ENCODE data around the gene NAPB. TPM values are rescaled to one million over a fixed set of nuclear protein-coding genes. Genes with fewer than 3 reads are reported as not detected.

NAPB gene
- total RNA-seq, 4 donors from 2014 or later = 9.0 to 23.6 (median 16.9) TPM

DNA sequence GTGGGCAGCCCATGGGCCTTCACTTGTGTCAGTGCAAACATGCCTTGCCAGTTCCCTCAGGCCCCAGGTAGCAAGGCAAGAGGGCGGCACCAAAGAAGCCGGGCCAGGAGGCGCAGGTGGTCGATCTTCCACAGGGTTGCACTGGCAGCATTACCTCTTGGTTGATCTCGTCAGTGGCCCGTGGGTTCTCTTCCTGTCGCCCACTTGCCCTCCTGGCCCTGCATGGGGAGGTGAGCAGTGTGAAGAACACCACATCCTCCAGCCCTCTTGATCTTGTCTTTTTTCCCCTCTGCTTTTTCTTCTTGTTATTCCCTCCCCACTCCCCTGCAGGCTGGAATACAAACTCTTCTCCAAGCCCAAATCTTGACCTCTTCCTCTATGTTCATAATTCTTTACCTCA, 34.4 kb upstream of the NAPB start:
- DNase-seq = no peak
- Histone ChIP-seq H3K9me3 (no peaks in the 10 kb centered on the region), H3K27me3 (no peaks in the 10 kb centered on the region), H3K4me1 (no peaks in the 10 kb centered on the region), H3K4me3 (no peak overlapping the region), H3K27ac (no peak overlapping the region), H3K36me3 (no peaks in the 10 kb centered on the region)
- TF ChIP-seq, protein P1, sequence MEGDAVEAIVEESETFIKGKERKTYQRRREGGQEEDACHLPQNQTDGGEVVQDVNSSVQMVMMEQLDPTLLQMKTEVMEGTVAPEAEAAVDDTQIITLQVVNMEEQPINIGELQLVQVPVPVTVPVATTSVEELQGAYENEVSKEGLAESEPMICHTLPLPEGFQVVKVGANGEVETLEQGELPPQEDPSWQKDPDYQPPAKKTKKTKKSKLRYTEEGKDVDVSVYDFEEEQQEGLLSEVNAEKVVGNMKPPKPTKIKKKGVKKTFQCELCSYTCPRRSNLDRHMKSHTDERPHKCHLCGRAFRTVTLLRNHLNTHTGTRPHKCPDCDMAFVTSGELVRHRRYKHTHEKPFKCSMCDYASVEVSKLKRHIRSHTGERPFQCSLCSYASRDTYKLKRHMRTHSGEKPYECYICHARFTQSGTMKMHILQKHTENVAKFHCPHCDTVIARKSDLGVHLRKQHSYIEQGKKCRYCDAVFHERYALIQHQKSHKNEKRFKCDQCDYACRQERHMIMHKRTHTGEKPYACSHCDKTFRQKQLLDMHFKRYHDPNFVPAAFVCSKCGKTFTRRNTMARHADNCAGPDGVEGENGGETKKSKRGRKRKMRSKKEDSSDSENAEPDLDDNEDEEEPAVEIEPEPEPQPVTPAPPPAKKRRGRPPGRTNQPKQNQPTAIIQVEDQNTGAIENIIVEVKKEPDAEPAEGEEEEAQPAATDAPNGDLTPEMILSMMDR (IDR thresholded peaks at IDR 0.05) = no peak
- TF ChIP-seq POLR2A (IDR thresholded peaks at IDR 0.05) = no peak
- intact Hi-C loops (cut with DNase I; ENCODE audit: low total_unique reads) = no loop called here

DNA sequence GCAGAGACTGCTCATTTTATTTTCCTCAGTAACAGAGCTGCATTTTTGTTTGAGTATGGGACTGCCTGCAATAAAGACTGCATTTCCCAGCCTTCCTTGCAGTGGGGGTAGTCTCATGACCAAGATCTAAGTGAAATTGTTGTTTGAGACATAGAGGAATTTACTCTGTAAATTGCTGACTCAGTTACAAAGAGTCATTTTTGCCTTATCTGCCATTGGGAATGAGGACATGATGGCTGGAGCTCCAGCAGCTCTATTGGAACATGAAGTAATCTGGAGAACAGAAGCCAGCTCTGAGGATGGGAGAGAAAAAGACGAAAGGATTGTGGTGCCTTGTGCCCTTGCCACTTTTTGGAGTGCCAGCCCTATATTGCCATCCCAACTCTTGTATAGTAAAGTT, 33.5 kb upstream of the NAPB start:
- H3K27ac ChIP-seq = no peak overlapping the region
- no peaks in the 10 kb centered on the region for H3K36me3 ChIP-seq
- H3K27me3 ChIP-seq = no peaks in the 10 kb centered on the region
- TF ChIP-seq POLR2A (IDR thresholded peaks at IDR 0.05) = no peak
- TF ChIP-seq, protein P1 (IDR thresholded peaks at IDR 0.05) = no peak
- H3K4me3 ChIP-seq = no peak overlapping the region
- H3K4me1 ChIP-seq = no peaks in the 10 kb centered on the region
- intact Hi-C loops (cut with DNase I; ENCODE audit: low total_unique reads) = no loop called here
- DNase-seq = no peak
- H3K9me3 ChIP-seq = no peaks in the 10 kb centered on the region

DNA sequence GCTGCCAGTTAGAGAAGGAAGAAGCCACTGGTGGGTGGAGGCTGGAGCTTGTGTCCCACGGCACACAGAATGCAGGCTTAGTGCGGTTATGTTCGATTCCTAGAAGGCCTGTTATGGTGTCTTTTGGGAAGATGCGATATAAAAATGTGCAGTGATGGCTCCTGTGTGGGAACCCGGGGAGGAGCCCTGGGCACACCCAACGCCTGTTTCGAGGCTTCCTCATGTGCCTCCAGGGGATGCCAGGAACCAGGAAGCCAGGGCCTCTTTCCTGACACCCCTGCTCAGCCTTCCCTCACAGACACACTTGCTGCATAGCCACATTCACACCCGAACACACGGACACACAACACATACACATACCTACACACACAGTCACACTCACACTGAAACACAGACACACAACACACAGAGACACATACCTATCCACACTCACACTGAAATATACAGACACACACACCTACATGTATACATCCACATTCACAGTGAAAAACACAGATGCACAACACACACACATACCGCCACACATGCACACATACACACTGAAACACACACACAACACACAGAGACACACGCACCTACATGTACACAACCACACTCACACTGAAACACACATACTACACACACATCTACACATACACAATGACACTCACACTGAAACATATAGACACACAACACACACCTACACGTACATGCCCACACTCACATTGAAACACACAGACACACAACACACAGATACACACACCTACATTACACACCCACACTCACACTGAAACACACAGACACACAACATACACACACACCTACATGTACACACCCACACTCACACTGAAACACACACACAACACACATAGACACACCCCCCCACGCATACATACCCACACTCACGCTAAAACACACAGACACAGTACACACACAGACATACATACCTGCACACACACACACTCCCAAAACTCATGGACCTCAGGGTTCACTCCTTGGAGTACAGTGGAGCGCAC, 32.6 kb upstream of the NAPB start:
- intact Hi-C loops (cut with DNase I; ENCODE audit: low total_unique reads) = no loop called here

DNA sequence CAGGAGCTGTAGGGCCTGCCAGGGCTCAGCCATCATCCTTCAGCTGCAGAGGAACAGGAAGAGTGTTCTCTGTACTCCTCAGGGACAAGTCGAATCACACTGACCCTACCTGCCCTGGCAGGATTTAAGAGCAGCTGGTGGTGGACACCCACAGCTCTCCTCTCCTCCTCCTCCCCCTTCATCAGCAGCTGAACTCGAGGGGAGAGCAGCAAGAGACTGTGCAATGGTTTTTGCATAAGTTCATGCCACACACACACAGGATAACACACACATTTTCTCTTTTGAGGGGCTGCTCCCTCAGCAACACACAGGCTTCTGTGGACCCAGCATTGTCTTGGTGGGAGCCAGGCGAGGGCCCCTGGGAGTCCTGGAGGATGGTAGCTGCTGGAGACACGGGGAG, 31.5 kb upstream of the NAPB start, which contains the start of gene CST11:
CST11 (minus strand) TSS at position 101 of the 400 bp plus-strand sequence; CDS start at position 36, 65 bp downstream.
- Histone ChIP-seq H3K27ac (no peak within 1 kb of the TSS), H3K36me3 (no peaks in the 10 kb centered on the region), H3K9me3 (no peaks in the 10 kb centered on the region), H3K4me3 (no peak within 1 kb of the TSS), H3K4me1 (no peaks in the 10 kb centered on the region), H3K27me3 (no peaks in the 10 kb centered on the region)
- intact Hi-C loops (cut with DNase I; ENCODE audit: low total_unique reads) = no loop called here
- DNase-seq = no peak
- no peak for TF ChIP-seq POLR2A (IDR thresholded peaks at IDR 0.05)
- TF ChIP-seq, protein P1 (IDR thresholded peaks at IDR 0.05) = no peak

More for the DNA sequence above, 32.6 kb upstream of the NAPB start:
- no peaks in the 10 kb centered on the region for H3K36me3 ChIP-seq
- H3K9me3 ChIP-seq = no peaks in the 10 kb centered on the region
- TF ChIP-seq POLR2A (IDR thresholded peaks at IDR 0.05) = no peak
- TF ChIP-seq, protein P1 (IDR thresholded peaks at IDR 0.05) = no peak
- no peak overlapping the region for H3K27ac ChIP-seq
- H3K27me3 ChIP-seq = no peaks in the 10 kb centered on the region
- no peak for DNase-seq
- no peak overlapping the region for H3K4me3 ChIP-seq
- H3K4me1 ChIP-seq = no peaks in the 10 kb centered on the region

DNA sequence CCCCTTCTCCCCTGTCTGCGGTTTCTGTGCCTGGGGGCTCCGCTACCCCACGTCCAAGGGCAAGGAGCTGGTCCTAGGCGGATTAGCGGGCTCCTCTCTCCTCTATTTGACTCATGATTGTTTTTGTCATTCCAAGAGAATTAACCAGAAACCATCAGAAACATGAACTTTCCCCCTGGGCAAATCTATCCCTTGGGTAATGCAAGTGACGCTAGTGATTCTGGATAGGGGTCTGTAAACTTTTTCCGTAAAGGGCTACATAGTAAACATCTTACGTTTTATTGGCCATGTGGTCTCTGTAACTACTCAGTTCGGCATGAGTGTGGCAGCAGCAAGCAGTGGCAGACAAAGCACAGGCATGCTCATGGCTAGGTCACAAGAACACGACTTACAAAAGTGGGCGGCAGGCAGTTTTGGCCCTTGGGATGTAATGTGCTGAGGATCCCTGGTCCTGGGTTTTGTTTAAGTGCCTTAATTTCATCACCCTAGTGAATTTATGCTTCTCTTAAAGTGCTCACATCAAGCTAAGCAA, 30.7 kb upstream of the NAPB start:
- Histone ChIP-seq H3K27ac (no peak overlapping the region), H3K27me3 (no peaks in the 10 kb centered on the region), H3K9me3 (no peaks in the 10 kb centered on the region), H3K4me1 (no peaks in the 10 kb centered on the region), H3K36me3 (no peaks in the 10 kb centered on the region), H3K4me3 (no peak overlapping the region)
- no peak for DNase-seq
- intact Hi-C loops (cut with DNase I; ENCODE audit: low total_unique reads) = no loop called here
- TF ChIP-seq, protein P1 (IDR thresholded peaks at IDR 0.05) = no peak
- no peak for TF ChIP-seq POLR2A (IDR thresholded peaks at IDR 0.05)

Data from uterus (tissue), 4 donors.